Panc1 (cell line): ENCODE data around the gene LONRF2.

Experiments
- CTCF ChIP-seq: fragments of 450-650 bp; IDR thresholded peaks from 2 replicates; pipeline ENCODE4 v1.5.1; 2017; ENCODE audit warnings: mild to moderate bottlenecking
- TF ChIP-seq, protein P1 (sequence below), 2 experiments: IDR thresholded peaks; 2 replicates each; pipeline ENCODE4 v1.6.1; 2011 to 2012; ENCODE audit warnings: low read depth in 2 of 2, control low read depth in 1 of 2, low read length in 1 of 2, mild to moderate bottlenecking in 1 of 2, moderate library complexity in 1 of 2; ENCODE audit not compliant: insufficient read depth in 1 of 2

DNA sequence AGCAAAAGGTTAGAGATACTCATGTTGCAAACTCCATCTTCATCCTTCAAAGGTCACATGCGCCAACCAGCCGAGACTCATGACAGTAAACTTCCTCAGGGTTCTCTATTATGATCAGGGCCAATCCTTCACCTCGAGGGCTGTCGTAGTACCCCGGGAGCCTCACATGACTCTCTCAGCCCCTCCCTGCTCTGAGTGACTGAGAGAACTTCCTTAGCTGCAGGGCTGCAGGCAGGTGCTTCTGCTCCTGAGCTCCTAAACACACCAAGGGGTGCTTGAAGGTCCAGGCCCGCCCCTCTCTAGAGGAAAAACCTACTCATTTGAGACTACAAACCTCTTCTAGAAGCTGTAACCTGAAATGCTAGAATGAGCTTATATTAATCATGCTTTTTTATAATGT is 48.2 kb downstream of the LONRF2 start:
- TF ChIP-seq CTCF = no peak
- TF ChIP-seq, protein P1, sequence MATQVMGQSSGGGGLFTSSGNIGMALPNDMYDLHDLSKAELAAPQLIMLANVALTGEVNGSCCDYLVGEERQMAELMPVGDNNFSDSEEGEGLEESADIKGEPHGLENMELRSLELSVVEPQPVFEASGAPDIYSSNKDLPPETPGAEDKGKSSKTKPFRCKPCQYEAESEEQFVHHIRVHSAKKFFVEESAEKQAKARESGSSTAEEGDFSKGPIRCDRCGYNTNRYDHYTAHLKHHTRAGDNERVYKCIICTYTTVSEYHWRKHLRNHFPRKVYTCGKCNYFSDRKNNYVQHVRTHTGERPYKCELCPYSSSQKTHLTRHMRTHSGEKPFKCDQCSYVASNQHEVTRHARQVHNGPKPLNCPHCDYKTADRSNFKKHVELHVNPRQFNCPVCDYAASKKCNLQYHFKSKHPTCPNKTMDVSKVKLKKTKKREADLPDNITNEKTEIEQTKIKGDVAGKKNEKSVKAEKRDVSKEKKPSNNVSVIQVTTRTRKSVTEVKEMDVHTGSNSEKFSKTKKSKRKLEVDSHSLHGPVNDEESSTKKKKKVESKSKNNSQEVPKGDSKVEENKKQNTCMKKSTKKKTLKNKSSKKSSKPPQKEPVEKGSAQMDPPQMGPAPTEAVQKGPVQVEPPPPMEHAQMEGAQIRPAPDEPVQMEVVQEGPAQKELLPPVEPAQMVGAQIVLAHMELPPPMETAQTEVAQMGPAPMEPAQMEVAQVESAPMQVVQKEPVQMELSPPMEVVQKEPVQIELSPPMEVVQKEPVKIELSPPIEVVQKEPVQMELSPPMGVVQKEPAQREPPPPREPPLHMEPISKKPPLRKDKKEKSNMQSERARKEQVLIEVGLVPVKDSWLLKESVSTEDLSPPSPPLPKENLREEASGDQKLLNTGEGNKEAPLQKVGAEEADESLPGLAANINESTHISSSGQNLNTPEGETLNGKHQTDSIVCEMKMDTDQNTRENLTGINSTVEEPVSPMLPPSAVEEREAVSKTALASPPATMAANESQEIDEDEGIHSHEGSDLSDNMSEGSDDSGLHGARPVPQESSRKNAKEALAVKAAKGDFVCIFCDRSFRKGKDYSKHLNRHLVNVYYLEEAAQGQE (IDR thresholded peaks at IDR 0.05; ENCODE audit: insufficient read depth in 1 of 2, low read depth in 2 of 2, low read length in 1 of 2) = no peak
